22Rv1 (cell line): ENCODE measurements around the gene OGG1.

Experiments
- H3K27ac ChIP-seq: fragments of 450-650 bp; 2 replicates; pipeline ENCODE4 v1.5.1; 2017
- ZFX ChIP-seq: fragments of 450-650 bp; IDR thresholded peaks from 2 replicates; pipeline ENCODE4 v1.6.1; 2017; ENCODE audit warnings: antibody characterized with exemption, borderline replicate concordance
- TF ChIP-seq, protein P1 (sequence below): fragments of 450-650 bp; IDR thresholded peaks from 2 replicates; pipeline ENCODE4 v1.5.1; 2017; ENCODE audit warnings: mild to moderate bottlenecking

OGG1 gene

DNA sequence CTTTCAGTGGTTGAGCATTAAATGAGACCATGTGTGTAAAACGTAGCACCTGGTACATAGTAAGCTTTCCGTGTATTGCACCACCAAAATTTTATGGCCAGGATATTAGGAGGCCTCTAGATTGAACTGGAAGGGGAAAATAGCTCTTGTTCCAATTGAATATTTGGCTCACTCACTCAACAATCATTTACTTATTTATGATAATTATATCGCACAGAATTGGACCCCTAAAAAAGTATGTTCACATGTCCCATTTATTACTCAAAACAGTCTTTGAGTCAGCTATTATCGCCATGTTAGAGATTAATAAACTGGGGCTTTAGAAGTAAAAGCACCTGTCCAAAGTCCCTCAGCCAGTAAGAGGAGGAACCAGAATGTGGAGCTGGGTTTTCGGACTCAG, 55.2 kb downstream of the OGG1 start:
- TF ChIP-seq, protein P1, sequence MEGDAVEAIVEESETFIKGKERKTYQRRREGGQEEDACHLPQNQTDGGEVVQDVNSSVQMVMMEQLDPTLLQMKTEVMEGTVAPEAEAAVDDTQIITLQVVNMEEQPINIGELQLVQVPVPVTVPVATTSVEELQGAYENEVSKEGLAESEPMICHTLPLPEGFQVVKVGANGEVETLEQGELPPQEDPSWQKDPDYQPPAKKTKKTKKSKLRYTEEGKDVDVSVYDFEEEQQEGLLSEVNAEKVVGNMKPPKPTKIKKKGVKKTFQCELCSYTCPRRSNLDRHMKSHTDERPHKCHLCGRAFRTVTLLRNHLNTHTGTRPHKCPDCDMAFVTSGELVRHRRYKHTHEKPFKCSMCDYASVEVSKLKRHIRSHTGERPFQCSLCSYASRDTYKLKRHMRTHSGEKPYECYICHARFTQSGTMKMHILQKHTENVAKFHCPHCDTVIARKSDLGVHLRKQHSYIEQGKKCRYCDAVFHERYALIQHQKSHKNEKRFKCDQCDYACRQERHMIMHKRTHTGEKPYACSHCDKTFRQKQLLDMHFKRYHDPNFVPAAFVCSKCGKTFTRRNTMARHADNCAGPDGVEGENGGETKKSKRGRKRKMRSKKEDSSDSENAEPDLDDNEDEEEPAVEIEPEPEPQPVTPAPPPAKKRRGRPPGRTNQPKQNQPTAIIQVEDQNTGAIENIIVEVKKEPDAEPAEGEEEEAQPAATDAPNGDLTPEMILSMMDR = no peak
- no peak for TF ChIP-seq ZFX
- no peak overlapping the region for H3K27ac ChIP-seq

GRCh38 chr3:9806137-9806536, 56.4 kb downstream of the OGG1 start:
- no peak for TF ChIP-seq ZFX
- TF ChIP-seq, protein P1 = no peak
- H3K27ac ChIP-seq = no peak overlapping the region
